ENCODE data around the gene GRPEL1. TPM values are rescaled to one million over a fixed set of nuclear protein-coding genes. Genes with fewer than 3 reads are reported as not detected.

The GRPEL1 gene
- total RNA-seq, 1 donor from 2014 or later, result 31.4 TPM

- Mint-ChIP-seq H3K36me3 (peaks cover 25% of the 10 kb centered on the region), H3K4me3 (no peak overlapping the region), H3K4me1 (ENCODE audit: unreplicated experiment) (no peaks in the 10 kb centered on the region), H3K27me3 (no peaks in the 10 kb centered on the region), H3K27ac (no peak overlapping the region), H3K9me3 (no peaks in the 10 kb centered on the region)
- no peak for DNase-seq (ENCODE audit: extremely low spot score, unreplicated experiment)
- TF ChIP-seq CTCF (conservative IDR thresholded peaks at IDR 0.05), result no peak
These were observed 51.8 kb downstream of the GRPEL1 start for GRCh38 chr4:7016086-7016485.

GRCh38 chr4:7015383-7016035, 52.4 kb downstream of the GRPEL1 start:
- Mint-ChIP-seq H3K27ac (no peak overlapping the region), H3K4me1 (ENCODE audit: unreplicated experiment) (no peaks in the 10 kb centered on the region), H3K27me3 (no peaks in the 10 kb centered on the region), H3K4me3 (no peak overlapping the region), H3K36me3 (peaks cover 19% of the 10 kb centered on the region), H3K9me3 (no peaks in the 10 kb centered on the region)
- TF ChIP-seq CTCF (conservative IDR thresholded peaks at IDR 0.05), result no peak
- DNase-seq (ENCODE audit: extremely low spot score, unreplicated experiment), result no peak

- no peak for DNase-seq (ENCODE audit: extremely low spot score, unreplicated experiment)
- no peaks in the 10 kb centered on the region for H3K9me3 Mint-ChIP-seq
- H3K27me3 Mint-ChIP-seq, result no peaks in the 10 kb centered on the region
- no peak overlapping the region for H3K4me3 Mint-ChIP-seq
- no peaks in the 10 kb centered on the region for H3K4me1 Mint-ChIP-seq (ENCODE audit: unreplicated experiment)
- TF ChIP-seq CTCF (conservative IDR thresholded peaks at IDR 0.05), result no peak
- peaks cover 23% of the 10 kb centered on the region for H3K36me3 Mint-ChIP-seq
- H3K27ac Mint-ChIP-seq, result no peak overlapping the region
These were observed 53.0 kb downstream of the GRPEL1 start for GRCh38 chr4:7014815-7015214.

GRCh38 chr4:7013175-7013574, 54.7 kb downstream of the GRPEL1 start:
- H3K4me1 Mint-ChIP-seq (ENCODE audit: unreplicated experiment), result peaks cover 1% of the 10 kb centered on the region
- TF ChIP-seq CTCF (conservative IDR thresholded peaks at IDR 0.05), result no peak
- H3K27ac Mint-ChIP-seq, result no peak overlapping the region
- H3K4me3 Mint-ChIP-seq, result no peak overlapping the region
- H3K27me3 Mint-ChIP-seq, result no peaks in the 10 kb centered on the region
- H3K36me3 Mint-ChIP-seq, result peaks cover 31% of the 10 kb centered on the region
- H3K9me3 Mint-ChIP-seq, result no peaks in the 10 kb centered on the region
- DNase-seq (ENCODE audit: extremely low spot score, unreplicated experiment), result no peak

- Mint-ChIP-seq H3K4me3 (no peak overlapping the region), H3K4me1 (ENCODE audit: unreplicated experiment) (peaks cover 16% of the 10 kb centered on the region), H3K27ac (no peak overlapping the region), H3K36me3 (peaks cover 23% of the 10 kb centered on the region), H3K27me3 (no peaks in the 10 kb centered on the region), H3K9me3 (no peaks in the 10 kb centered on the region)
- no peak for DNase-seq (ENCODE audit: extremely low spot score, unreplicated experiment)
- TF ChIP-seq CTCF (conservative IDR thresholded peaks at IDR 0.05), result no peak
These were observed 58.3 kb downstream of the GRPEL1 start for GRCh38 chr4:7009564-7009963.

Other genes with a start within 250 kb of the GRPEL1 start
- gene TBC1D14, start 158.2 kb downstream of the GRPEL1 start, total RNA-seq (ENCODE audit: low replicate concordance), result 55.9 and 56.9 TPM in 2 replicates
- 21.7 and 23.1 TPM in 2 replicates for gene TADA2B, start 24.7 kb downstream of the GRPEL1 start, total RNA-seq (ENCODE audit: low replicate concordance)
- 13.4 and 24.0 TPM in 2 replicates for gene SORCS2, start 124.5 kb upstream of the GRPEL1 start, total RNA-seq (ENCODE audit: low replicate concordance)